ENCODE results near the gene ATP11C. TPM values are rescaled to one million over a fixed set of nuclear protein-coding genes. Genes with fewer than 3 reads are reported as not detected.

The ATP11C gene
- total and polyA plus RNA-seq, 9 of the 15 experiments (the other 6 are each of a cell fraction or from before 2014, with no cell fraction given): 18.2 to 42.2 (median 29.4) TPM

GRCh38 chrX:139965421-139965820 lies 32.6 kb upstream of the ATP11C start, which contains the start of gene CXorf66:
Gene CXorf66, minus strand, starts transcription at chrX:139965521. Its CDS starts 25 bp downstream, at chrX:139965496.
- no peaks in the 10 kb centered on the region for H4K20me1 ChIP-seq (replicated peaks; ENCODE audit: control insufficient read depth, insufficient read depth, low read length)
- no peak within 1 kb of the TSS for H2AFZ ChIP-seq (ENCODE audit: low read depth, low read length)
- intact Hi-C loops (cut with micrococcal nuclease): loop anchor here (10.0 kb wide), 1 partner anchor 381 kb away; no protein-coding TSS in a partner anchor
- FAIRE-seq: no peak
- H3K79me2 ChIP-seq (ENCODE audit: control insufficient read depth, insufficient read depth, low read length): no peaks in the 10 kb centered on the region
- no peaks in the 10 kb centered on the region for H3K27me3 ChIP-seq (ENCODE audit: control insufficient read depth in 2 of 2, insufficient read depth in 2 of 2, low read length in 2 of 2)
- H3K9ac ChIP-seq (ENCODE audit: insufficient read depth in 1 of 2, low read depth in 2 of 2, low read length in 2 of 2): no peak within 1 kb of the TSS
- no peak for ATAC-seq
- TF ChIP-seq FIP1L1 (IDR thresholded peaks at IDR 0.05; ENCODE audit: low read depth, low read length, poor library complexity, severe bottlenecking): no peak
- TF ChIP-seq ZBTB5 (IDR thresholded peaks at IDR 0.05): no peak
- TF ChIP-seq SP2 (IDR thresholded peaks at IDR 0.05; ENCODE audit: extremely low read depth, low read depth, low read length, poor library complexity, severe bottlenecking): no peak
- TF ChIP-seq, protein P1, sequence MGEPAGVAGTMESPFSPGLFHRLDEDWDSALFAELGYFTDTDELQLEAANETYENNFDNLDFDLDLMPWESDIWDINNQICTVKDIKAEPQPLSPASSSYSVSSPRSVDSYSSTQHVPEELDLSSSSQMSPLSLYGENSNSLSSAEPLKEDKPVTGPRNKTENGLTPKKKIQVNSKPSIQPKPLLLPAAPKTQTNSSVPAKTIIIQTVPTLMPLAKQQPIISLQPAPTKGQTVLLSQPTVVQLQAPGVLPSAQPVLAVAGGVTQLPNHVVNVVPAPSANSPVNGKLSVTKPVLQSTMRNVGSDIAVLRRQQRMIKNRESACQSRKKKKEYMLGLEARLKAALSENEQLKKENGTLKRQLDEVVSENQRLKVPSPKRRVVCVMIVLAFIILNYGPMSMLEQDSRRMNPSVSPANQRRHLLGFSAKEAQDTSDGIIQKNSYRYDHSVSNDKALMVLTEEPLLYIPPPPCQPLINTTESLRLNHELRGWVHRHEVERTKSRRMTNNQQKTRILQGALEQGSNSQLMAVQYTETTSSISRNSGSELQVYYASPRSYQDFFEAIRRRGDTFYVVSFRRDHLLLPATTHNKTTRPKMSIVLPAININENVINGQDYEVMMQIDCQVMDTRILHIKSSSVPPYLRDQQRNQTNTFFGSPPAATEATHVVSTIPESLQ (CRISPR knock-in tag; IDR thresholded peaks at IDR 0.05): no peak
- TF ChIP-seq, protein P2, sequence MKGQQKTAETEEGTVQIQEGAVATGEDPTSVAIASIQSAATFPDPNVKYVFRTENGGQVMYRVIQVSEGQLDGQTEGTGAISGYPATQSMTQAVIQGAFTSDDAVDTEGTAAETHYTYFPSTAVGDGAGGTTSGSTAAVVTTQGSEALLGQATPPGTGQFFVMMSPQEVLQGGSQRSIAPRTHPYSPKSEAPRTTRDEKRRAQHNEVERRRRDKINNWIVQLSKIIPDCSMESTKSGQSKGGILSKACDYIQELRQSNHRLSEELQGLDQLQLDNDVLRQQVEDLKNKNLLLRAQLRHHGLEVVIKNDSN (CRISPR knock-in tag; IDR thresholded peaks at IDR 0.05): no peak
- TF ChIP-seq ZNF263 (CRISPR knock-in tag; IDR thresholded peaks at IDR 0.05; ENCODE audit: borderline replicate concordance): no peak
- TF ChIP-seq ELF2 (CRISPR knock-in tag; IDR thresholded peaks at IDR 0.05): no peak
- no peak for TF ChIP-seq POLR3G (IDR thresholded peaks at IDR 0.05; ENCODE audit: extremely low read depth, insufficient read length, insufficient replicate concordance)
- TF ChIP-seq CHD2 (IDR thresholded peaks at IDR 0.05; ENCODE audit: low read depth, low read length): no peak
- no peak for TF ChIP-seq HMG20A (CRISPR knock-in tag; conservative IDR thresholded peaks at IDR 0.05)
- TF ChIP-seq HCFC1 (IDR thresholded peaks at IDR 0.05; ENCODE audit: low read depth, low read length): no peak
- no peak for TF ChIP-seq SAFB (IDR thresholded peaks at IDR 0.05; ENCODE audit: borderline replicate concordance, low read depth, low read length)
- no peak for TF ChIP-seq GTF2E2 (tag; IDR thresholded peaks at IDR 0.05)
- no peak for TF ChIP-seq BHLHE40 (IDR thresholded peaks at IDR 0.05; ENCODE audit: low read length)
- no peak for TF ChIP-seq ZNF644 (tag; IDR thresholded peaks at IDR 0.05; ENCODE audit: low read depth)
- no peak for TF ChIP-seq THRAP3 (IDR thresholded peaks at IDR 0.05; ENCODE audit: borderline replicate concordance)
- no peak for TF ChIP-seq CEBPB (tag; IDR thresholded peaks at IDR 0.05)
- no peak for TF ChIP-seq CBX5 (IDR thresholded peaks at IDR 0.05; ENCODE audit: borderline replicate concordance, low read depth)
- no peaks in the 10 kb centered on the region for H3K36me3 ChIP-seq (ENCODE audit: control insufficient read depth, insufficient read depth, low read length)
- H3K4me1 ChIP-seq (replicated peaks in 1 of 2; ENCODE audit: control insufficient read depth in 2 of 2, insufficient read depth in 2 of 2, low read length in 2 of 2): no peaks in the 10 kb centered on the region
- in situ Hi-C loops (cut with MboI): no loop called here
- no peaks in the 10 kb centered on the region for H3K9me3 ChIP-seq (replicated peaks; ENCODE audit: control insufficient read depth, insufficient read depth, low read depth, low read length)
- H3K4me2 ChIP-seq (ENCODE audit: insufficient read depth, low read length): no peak within 1 kb of the TSS
- no TSS peak for BruUV-seq (replicated peaks)
- no peak for DNase-seq (ENCODE audit: extremely low read depth in 1 of 4, low spot score in 3 of 4)
- H3K9me1 ChIP-seq (ENCODE audit: control insufficient read depth, insufficient read depth, low read length): no peaks in the 10 kb centered on the region
- CTCF ChIA-PET (ENCODE audit: low intra/inter-chr PET ratio): no interaction called here
- POLR2A ChIA-PET: no interaction called here
- WGBS (ENCODE audit: insufficient coverage, low coverage, missing lambda C conversion rate): 9% methylated on average over 6 of the region's 7 CpGs
- H3K27ac ChIP-seq (ENCODE audit: extremely low read depth, low read depth, low read length): no peak within 1 kb of the TSS
- no peak within 1 kb of the TSS for H3K4me3 ChIP-seq

Measured in K562 (cell line).